Naive B cell (primary cell): ENCODE results near the gene GIT1. TPM values are rescaled to one million over a fixed set of nuclear protein-coding genes. Genes with fewer than 3 reads are reported as not detected.

Source experiments
- ATAC-seq, 2 donors: fragments of 150-1000 bp; cut with Tn5 transposase; 2 replicates each; pipeline ENCODE4 v1.10.0; 2021; ENCODE audit warnings: low read depth in 2 of 2, mild to moderate bottlenecking in 2 of 2, moderate library complexity in 2 of 2
- DNase-seq: peaks from one replicate; pipeline ENCODE4 v3.0.0; 2022
- H3K27ac Mint-ChIP-seq, 6 donors: one replicate each; pipeline ENCODE4 v1.8.0; 2020 to 2022; ENCODE audit warnings: mild to moderate bottlenecking in 6 of 6, mixed read lengths in 6 of 6, moderate library complexity in 5 of 6, inconsistent platforms in 2 of 6
- H3K27me3 Mint-ChIP-seq, 3 donors: one replicate each; pipeline ENCODE4 v1.8.0; 2021 to 2022; ENCODE audit warnings: mixed read lengths in 3 of 3, mild to moderate bottlenecking in 1 of 3
- H3K36me3 Mint-ChIP-seq, 2 donors: one replicate each; pipeline ENCODE4 v1.8.0; 2020 to 2022; ENCODE audit warnings: mixed read lengths in 2 of 2, inconsistent platforms in 1 of 2, mild to moderate bottlenecking in 1 of 2
- H3K4me1 Mint-ChIP-seq, 3 donors: one replicate each; pipeline ENCODE4 v1.8.0; 2020 to 2022; ENCODE audit warnings: mixed read lengths in 3 of 3, inconsistent platforms in 1 of 3, mild to moderate bottlenecking in 1 of 3, moderate library complexity in 1 of 3
- H3K4me3 Mint-ChIP-seq, 8 donors: one replicate each; pipeline ENCODE4 v1.8.0; 2020 to 2022; ENCODE audit warnings: mild to moderate bottlenecking in 8 of 8, mixed read lengths in 8 of 8, moderate library complexity in 8 of 8, inconsistent platforms in 2 of 8
- H3K9me3 Mint-ChIP-seq, 7 donors: one replicate each; pipeline ENCODE4 v1.8.0; 2020 to 2022; ENCODE audit warnings: mixed read lengths in 7 of 7, mild to moderate bottlenecking in 5 of 7, inconsistent platforms in 2 of 7, moderate library complexity in 1 of 7
- polyA plus RNA-seq, 6 donors: library from polyadenylated mRNA; unstranded; fragments of 300-500 nt; fragmentation: Illumina TruSeq; gene quantifications; one replicate each; pipeline ENCODE4 v1.2.3, GENCODE V29; 2021; ENCODE audit warnings: low read depth in 6 of 6

Gene GIT1
- polyA plus RNA-seq, 6 donors from 2014 or later: 1.6 to 12.9 (median 4.4) TPM

DNA sequence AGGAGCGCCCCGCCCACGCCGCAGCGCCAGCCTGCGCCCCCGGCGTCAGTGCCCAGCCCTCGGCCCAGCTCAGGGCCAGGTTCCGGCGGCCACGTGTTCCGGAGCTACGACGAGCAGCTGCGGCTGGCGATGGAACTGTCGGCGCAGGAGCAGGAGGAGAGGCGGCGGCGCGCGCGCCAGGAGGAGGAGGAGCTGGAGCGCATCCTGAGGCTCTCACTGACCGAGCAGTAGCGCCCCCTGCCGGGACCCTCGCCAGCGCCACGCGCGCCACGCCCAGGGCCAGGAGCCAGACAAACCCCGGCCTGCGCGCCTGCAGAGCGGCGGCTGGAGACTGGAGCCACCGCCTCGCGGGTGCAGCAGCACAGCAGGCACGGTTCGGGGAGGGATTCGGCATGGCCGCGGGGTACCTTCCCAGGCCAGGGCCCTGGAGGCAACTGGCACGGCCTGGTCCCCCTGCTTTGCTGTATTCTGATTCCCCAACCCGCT is 23.9 kb upstream of the GIT1 start:
- H3K4me3 Mint-ChIP-seq: peak overlapping the region in 7 of 8 donors; percentile 58 to 93 (median 73)
- H3K27ac Mint-ChIP-seq: no peak overlapping the region
- peak; percentile 82 for DNase-seq
- peak; percentile 35 to 46 for ATAC-seq
- peaks cover 21 to 46% (median 40%) of the 10 kb centered on the region in 3 donors for H3K4me1 Mint-ChIP-seq
- no peaks in the 10 kb centered on the region for H3K36me3 Mint-ChIP-seq
- peaks cover 11 to 29% (median 16%) of the 10 kb centered on the region in 3 donors for H3K27me3 Mint-ChIP-seq
- no peaks in the 10 kb centered on the region for H3K9me3 Mint-ChIP-seq

DNA sequence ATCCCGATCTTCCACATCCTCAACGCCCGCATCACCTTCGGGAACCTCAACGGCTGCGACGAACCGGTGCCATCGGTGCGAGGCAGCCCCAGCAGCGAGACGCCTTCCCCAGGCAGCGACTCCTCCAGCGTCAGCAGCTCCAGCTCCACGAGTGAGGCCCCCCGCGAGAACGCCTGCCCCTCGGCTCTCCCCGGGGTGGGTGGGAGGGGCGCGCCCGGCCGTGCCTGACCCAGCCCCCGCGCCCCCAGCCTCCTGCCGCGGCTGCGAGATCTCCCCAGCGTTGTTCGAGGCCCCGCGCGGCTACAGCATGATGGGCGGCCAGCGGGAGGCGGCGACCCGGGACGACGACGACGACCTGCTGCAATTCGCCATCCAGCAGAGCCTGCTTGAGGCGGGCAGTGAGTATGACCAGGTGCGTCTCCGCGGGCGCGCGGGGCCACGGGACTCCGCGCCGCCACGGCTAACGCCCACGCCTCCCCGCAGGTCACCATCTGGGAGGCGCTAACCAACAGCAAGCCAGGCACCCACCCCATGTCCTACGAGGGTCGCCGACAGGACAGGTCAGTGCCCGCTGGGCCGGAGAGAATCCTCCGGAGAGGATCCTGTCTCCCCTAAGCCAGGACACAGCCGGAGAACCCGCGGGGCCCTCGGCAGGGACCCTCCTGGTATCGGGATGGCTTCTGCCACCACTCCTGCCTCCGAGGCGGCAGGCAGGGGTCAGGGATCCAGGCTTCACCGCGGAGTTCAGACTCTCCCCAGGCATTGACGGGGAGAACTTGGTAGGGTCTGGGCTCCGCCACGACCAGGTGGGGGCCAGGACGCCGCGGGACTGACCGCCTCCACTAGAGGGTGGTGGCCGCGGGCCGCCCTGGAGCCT is 23.2 kb upstream of the GIT1 start:
- H3K27ac Mint-ChIP-seq: no peak overlapping the region
- no peak for DNase-seq
- H3K4me1 Mint-ChIP-seq: peaks cover 21 to 42% (median 39%) of the 10 kb centered on the region in 3 donors
- H3K9me3 Mint-ChIP-seq: no peaks in the 10 kb centered on the region
- H3K36me3 Mint-ChIP-seq: no peaks in the 10 kb centered on the region
- no peak for ATAC-seq
- peak overlapping the region in 5 of 8 donors; percentile 43 to 93 (median 68) for H3K4me3 Mint-ChIP-seq
- H3K27me3 Mint-ChIP-seq: peaks cover 11 to 29% (median 16%) of the 10 kb centered on the region in 3 donors

DNA sequence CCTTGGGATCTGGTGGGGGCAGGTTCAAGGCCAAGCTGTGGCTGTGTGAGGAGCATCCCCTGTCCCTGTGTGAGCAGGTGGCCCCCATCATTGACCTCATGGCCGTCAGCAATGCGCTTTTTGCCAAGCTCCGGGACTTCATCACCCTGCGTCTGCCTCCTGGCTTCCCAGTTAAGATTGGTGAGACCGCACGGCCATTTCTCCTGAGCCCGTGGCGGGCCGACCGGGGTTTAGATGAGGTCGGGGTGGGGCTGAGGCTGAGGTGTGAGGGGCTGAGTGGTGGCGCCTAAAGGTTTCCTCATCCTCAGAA is 22.6 kb upstream of the GIT1 start:
- ATAC-seq (no peak), DNase-seq (no peak)
- H3K9me3 Mint-ChIP-seq: no peaks in the 10 kb centered on the region
- H3K27ac Mint-ChIP-seq: no peak overlapping the region
- H3K27me3 Mint-ChIP-seq: peaks cover 7 to 26% (median 13%) of the 10 kb centered on the region in 3 donors
- peaks cover 19 to 36% (median 33%) of the 10 kb centered on the region in 3 donors for H3K4me1 Mint-ChIP-seq
- no peaks in the 10 kb centered on the region for H3K36me3 Mint-ChIP-seq
- peak overlapping the region in 1 of 8 donors; percentile 59 for H3K4me3 Mint-ChIP-seq

DNA sequence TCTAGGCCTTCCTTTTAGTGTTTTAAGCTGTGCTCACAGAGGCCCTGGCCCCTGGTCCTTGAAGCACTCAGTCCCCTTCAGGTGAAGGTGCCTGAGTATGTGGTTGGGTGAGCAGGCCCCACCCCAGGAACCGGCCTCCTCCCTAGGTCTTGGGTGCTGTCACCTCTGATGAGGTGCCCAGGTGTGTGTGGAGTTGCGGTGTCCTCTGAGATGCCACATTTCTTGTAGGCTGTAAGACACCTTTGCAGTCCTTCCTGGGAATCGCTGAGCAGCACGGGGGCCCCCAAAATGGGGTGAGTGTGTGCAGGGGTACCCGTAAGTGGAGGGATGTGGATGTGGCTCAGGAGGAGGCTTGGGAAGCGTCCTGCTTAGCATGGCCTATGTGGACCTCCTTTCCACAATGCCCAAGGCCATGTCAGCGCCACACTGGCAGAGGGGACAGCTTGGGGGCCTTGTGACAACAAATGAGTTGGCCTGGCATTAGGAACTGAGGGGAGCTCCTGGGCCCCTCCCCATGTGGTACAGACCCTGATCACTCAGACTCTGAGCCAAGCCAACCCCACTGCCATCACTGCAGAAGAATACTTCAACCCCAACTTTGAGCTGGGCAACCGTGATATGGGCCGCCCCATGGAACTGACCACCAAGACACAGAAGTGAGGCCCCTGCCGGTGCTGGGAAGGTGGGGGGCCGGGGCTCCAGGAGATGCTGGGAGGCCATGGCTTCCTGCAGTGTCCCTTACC is 22.1 kb upstream of the GIT1 start:
- H3K4me3 Mint-ChIP-seq: peak overlapping the region in 2 of 8 donors; percentile 13 to 59
- peaks cover 15 to 31% (median 28%) of the 10 kb centered on the region in 3 donors for H3K4me1 Mint-ChIP-seq
- peaks cover 2 to 22% (median 9%) of the 10 kb centered on the region in 3 donors for H3K27me3 Mint-ChIP-seq
- no peaks in the 10 kb centered on the region for H3K9me3 Mint-ChIP-seq
- no peak overlapping the region for H3K27ac Mint-ChIP-seq
- ATAC-seq (no peak), DNase-seq (no peak)
- no peaks in the 10 kb centered on the region for H3K36me3 Mint-ChIP-seq

DNA sequence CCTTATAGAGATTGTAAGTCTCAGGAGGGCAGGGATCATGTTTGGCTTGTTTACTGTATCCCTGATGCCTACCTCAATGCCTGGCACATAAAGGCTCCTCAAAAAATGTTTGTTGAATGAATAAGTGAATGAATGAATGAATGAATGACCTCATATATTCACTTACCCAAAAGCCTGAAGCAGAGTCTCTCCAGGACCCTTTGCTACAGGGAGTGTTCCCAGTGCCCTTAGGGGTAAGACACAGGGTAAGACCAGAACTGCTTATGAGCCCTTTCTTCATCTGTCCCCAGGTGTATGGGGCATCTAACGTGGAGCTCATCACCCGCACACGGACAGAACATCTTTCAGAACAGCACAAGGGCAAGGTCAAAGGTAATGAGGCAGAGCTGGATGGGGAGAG is 20.9 kb upstream of the GIT1 start:
- Mint-ChIP-seq H3K27ac (no peak overlapping the region), H3K36me3 (no peaks in the 10 kb centered on the region), H3K4me3 (peak overlapping the region in 1 of 8 donors; percentile 5), H3K9me3 (no peaks in the 10 kb centered on the region), H3K27me3 (peaks cover 0 to 15% (median 4%) of the 10 kb centered on the region in 3 donors), H3K4me1 (peaks cover 8 to 19% (median 18%) of the 10 kb centered on the region in 3 donors)
- no peak for ATAC-seq
- DNase-seq: no peak

DNA sequence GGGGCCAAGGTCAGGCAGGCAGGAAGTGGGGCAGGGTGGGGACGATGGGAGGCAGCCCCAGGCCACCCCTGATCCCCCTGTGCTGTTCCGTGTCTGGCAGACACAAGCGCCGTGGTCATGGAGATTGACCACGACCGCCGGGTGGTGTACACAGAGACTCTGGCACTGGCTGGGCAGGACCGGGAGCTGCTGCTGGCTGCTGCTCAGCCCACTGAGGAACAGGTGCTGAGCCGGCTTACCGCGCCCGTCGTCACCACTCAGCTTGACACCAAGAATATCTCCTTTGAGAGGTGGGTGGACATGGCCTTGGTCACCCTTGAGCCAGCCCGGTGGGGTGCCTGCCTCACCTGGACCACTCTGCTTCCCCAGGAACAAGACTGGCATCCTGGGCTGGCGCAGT is 19.5 kb upstream of the GIT1 start:
- DNase-seq (no peak), ATAC-seq (no peak)
- H3K9me3 Mint-ChIP-seq: no peaks in the 10 kb centered on the region
- no peak overlapping the region for H3K4me3 Mint-ChIP-seq
- no peaks in the 10 kb centered on the region for H3K36me3 Mint-ChIP-seq
- H3K4me1 Mint-ChIP-seq: peaks cover 0 to 5% (median 4%) of the 10 kb centered on the region in 3 donors
- peaks cover 0 to 2% (median 0%) of the 10 kb centered on the region in 3 donors for H3K27me3 Mint-ChIP-seq
- no peak overlapping the region for H3K27ac Mint-ChIP-seq

DNA sequence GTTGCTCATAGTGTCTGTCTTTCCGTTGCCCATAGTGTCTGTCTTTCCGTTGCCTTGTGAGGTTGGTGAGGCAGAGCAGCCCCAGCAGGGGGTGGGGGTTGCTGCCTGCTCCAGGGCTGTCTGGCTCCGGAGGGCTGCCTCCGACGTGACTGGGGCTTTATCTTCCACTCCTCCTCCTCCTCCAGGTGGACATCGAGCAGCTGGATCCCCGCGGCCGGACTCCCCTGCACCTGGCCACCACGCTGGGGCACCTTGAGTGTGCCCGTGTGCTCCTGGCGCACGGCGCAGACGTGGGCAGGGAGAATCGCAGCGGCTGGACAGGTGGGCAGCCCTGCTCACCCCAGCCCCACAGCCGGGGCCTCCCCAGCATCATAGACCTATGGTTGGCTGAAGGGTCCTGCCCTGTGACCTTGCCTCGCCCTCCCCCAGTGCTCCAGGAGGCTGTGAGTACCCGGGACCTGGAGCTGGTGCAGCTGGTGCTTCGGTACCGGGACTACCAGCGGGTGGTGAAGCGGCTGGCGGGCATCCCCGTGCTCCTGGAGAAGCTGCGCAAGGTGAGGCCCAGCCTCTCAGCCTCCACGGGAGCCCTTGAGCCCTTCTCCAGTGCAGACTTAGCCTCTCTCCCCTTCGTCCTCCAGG is 18.2 kb upstream of the GIT1 start:
- Mint-ChIP-seq H3K36me3 (no peaks in the 10 kb centered on the region), H3K9me3 (no peaks in the 10 kb centered on the region), H3K27me3 (no peaks in the 10 kb centered on the region), H3K4me3 (no peak overlapping the region), H3K27ac (peak overlapping the region in 2 of 6 donors; percentile 67 to 80), H3K4me1 (no peaks in the 10 kb centered on the region)
- no peak for DNase-seq
- no peak for ATAC-seq

DNA sequence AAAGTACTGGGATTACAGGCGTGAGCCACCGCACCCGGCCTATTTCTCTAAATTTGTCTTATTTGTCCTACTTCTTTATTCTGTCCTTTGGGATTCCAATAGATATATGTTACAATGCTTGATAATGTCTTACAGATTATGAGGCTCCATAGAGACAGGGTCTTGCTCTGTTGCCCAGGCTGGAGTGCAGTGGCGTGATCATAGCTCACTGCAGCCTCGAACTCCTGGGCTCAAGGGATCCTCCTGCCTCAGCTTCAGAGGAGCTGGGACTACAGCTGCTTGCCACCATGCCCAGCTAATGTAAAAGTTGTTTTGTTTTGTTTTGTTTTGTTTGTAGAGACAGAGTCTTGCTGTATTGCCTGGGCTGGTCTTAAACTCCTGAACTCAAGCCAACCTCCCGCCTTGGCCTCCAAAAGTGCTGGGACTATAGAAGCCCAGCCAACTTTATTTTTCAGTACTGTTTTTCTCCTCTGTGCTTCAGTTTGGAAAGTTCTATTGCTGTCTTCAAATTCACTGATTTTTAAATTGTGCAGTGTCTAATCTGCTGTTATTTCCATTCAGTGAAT is 13.7 kb upstream of the GIT1 start:
- no peak overlapping the region for H3K27ac Mint-ChIP-seq
- no peak for DNase-seq
- H3K9me3 Mint-ChIP-seq: no peaks in the 10 kb centered on the region
- H3K4me3 Mint-ChIP-seq: no peak overlapping the region
- H3K4me1 Mint-ChIP-seq: no peaks in the 10 kb centered on the region
- H3K36me3 Mint-ChIP-seq: no peaks in the 10 kb centered on the region
- H3K27me3 Mint-ChIP-seq: no peaks in the 10 kb centered on the region
- no peak for ATAC-seq

DNA sequence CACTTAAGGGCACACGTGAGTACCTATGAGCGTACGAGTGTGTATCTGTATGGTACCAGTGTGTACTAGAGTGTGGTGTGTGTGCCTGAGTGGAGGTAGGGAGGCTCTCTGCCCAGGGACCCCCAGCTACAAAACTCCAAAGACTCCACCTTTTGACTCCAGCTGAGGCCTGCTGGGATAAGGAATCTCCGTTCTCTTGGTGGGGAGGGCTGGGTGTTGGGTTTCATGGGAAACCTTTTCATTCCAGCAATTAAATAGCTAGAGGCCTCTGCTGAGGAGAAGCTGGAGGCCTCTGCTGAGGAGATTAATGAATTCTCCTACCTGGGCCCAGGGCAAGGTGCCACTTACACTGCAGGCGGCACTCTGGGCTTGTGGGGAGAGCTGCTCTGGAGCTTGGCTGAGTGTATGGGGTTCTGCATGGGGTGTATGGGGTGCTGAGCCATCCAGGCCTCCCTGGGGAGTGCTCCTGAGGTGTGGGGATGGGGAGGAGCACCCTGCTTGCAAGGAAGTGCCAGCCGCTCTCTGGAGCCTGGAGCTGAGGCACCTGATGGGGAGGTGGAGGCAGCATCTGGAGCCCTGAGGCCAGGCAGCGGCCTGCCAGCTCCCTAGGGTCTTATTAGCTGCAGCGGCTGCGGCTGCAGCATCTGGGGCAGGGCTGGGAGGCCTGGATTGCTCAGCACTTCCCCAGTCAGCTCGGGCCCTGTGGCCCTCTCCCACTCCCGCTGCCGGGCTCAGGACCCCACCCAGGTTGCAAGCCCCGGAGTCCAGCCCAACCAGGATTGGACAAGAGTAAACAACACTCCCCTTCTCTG is 8.1 kb upstream of the GIT1 start:
- DNase-seq: no peak
- peak overlapping the region in 1 of 8 donors; percentile 41 for H3K4me3 Mint-ChIP-seq
- H3K27ac Mint-ChIP-seq: no peak overlapping the region
- no peaks in the 10 kb centered on the region for H3K36me3 Mint-ChIP-seq
- peaks cover 0 to 10% (median 0%) of the 10 kb centered on the region in 3 donors for H3K27me3 Mint-ChIP-seq
- no peak for ATAC-seq
- H3K4me1 Mint-ChIP-seq: peaks cover 5 to 16% (median 9%) of the 10 kb centered on the region in 3 donors
- no peaks in the 10 kb centered on the region for H3K9me3 Mint-ChIP-seq

DNA sequence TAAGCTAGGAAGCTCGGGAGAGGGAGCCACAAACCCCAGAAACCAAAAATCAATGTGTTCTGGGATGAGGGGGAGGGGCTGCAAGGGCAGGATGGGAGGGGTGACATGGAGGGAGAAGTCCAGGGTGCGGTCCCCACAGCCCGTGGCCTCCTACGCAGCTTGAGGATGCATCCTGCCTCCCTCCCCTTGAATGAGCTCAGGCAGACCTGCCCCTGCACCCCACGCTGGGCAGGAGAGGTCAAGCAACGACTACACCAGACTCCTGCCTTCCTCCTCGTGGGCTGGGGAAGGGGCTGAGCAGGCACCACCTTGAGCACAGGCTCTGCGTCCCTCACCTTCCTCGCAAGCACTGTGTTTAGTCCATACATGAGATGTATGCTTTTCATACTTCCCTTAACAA is 7.4 kb upstream of the GIT1 start:
- no peak overlapping the region for H3K27ac Mint-ChIP-seq
- H3K9me3 Mint-ChIP-seq: no peaks in the 10 kb centered on the region
- no peaks in the 10 kb centered on the region for H3K36me3 Mint-ChIP-seq
- H3K4me3 Mint-ChIP-seq: peak overlapping the region in 1 of 8 donors; percentile 41
- peaks cover 0 to 10% (median 0%) of the 10 kb centered on the region in 3 donors for H3K27me3 Mint-ChIP-seq
- peaks cover 6 to 22% (median 16%) of the 10 kb centered on the region in 3 donors for H3K4me1 Mint-ChIP-seq
- no peak for ATAC-seq
- DNase-seq: no peak

DNA sequence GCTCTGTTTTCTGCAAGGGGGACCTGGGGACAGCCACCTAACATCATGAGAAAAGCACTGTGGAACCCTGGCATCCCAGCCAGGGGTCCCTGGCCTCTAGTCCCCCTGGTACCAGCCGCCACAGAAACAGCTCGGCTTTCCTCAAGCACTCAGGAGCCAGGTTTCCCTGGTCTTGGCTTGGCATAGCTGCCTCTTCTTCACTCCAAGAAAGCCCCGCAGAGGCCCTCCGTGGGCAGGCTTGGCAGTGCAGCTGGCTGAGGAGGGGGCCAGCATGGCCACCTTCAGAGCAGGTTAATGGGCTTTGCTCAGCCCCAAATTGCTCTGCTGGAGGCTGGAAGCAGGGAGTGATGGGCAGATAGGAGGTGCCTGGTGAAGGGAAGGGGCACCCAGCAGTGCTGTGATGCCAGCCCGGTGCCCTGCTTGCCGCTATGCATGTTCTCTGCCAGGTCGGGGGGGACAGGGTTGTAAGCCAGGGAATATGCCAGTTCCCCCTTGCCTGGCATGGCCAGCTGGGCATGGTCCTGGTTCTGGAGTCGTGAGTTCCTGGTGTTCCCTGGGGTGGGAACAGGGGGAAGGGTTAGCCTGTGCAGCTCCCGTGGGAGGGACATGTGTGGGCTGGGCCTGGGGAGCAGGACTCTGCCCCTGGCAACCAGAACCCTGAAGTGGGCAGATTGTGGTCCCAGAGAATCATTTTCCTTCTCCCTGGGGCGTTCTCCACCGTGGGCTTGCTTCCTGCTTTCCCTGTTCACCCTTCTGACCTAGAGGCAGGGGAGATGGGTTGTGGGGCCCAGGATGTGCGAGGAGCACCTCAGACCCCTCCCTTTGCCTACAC is 6.7 kb upstream of the GIT1 start:
- Mint-ChIP-seq H3K27me3 (peaks cover 0 to 10% (median 0%) of the 10 kb centered on the region in 3 donors), H3K9me3 (no peaks in the 10 kb centered on the region), H3K36me3 (no peaks in the 10 kb centered on the region), H3K4me1 (peaks cover 12 to 28% (median 20%) of the 10 kb centered on the region in 3 donors), H3K27ac (no peak overlapping the region), H3K4me3 (no peak overlapping the region)
- no peak for ATAC-seq
- DNase-seq: no peak
